ENCODE results near the gene KCNK18. TPM values are rescaled to one million over a fixed set of nuclear protein-coding genes. Genes with fewer than 3 reads are reported as not detected.
"Not testable (repeated sequence)": the region's sequence is repeated elsewhere in the genome, so short reads cannot be mapped to it uniquely, and the experiment has no call there.

KCNK18 gene
- total RNA-seq, 1 donor from 2014 or later, result not detected

DNA sequence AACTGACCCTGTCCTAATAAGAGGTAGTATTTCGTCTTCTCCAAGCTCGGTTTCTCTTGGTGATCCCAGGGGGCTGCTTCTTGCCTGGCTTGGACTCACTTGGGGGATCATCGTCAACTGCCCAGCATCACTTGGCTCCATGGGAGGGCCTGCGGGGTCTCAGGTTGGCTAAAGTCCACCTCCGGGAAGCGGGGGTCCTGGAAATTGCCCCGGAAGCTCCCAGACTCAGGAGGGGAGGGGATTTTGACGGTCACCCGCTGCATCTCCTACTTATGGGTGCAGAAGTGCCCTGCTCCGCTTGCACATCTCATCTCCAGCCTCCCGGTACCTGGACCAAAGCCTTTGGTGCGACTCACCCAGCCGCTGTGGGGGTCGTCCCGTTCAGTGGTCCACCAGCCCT lies 18.7 kb downstream of the KCNK18 start:
- no peak for DNase-seq
- intact Hi-C loops (cut with micrococcal nuclease), result loop anchor here (10.0 kb wide), 1 partner anchor 1019 kb away; no protein-coding TSS in a partner anchor
- no peak for ATAC-seq

- intact Hi-C loops (cut with micrococcal nuclease), result loop anchor here (10.0 kb wide), 1 partner anchor 1018 kb away; no protein-coding TSS in a partner anchor
- DNase-seq (peak; percentile 85), ATAC-seq (peak; percentile 92)
These were observed 19.4 kb downstream of the KCNK18 start for GRCh38 chr10:117216611-117217195.

GRCh38 chr10:117217196-117217761 lies 20.0 kb downstream of the KCNK18 start:
- peak; percentile 38 for ATAC-seq
- DNase-seq, result no peak
- intact Hi-C loops (cut with micrococcal nuclease), result loop anchor here (10.0 kb wide), 1 partner anchor 1018 kb away; no protein-coding TSS in a partner anchor

DNA sequence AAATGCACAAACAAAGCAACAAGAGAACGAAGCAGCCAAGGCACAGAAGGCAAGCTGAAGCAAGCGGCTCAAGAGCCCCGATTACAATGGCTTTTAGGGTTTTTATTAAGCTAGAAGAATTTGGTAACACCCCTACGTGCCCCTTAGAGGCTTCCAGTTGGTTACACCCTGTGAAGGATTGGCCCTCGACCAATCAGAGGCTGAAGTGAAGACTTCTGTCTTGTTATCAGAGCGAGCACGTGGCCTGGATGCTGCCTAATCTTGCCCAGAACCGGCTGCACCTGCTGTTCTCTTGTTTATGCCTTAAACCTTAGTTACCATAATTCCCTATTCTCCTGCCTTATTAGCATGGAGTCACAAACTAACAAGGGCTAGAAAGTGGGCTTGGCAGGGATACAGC lies 21.4 kb downstream of the KCNK18 start:
- no peak for ATAC-seq
- intact Hi-C loops (cut with micrococcal nuclease), result loop anchor here (10.0 kb wide), 1 partner anchor 1016 kb away; no protein-coding TSS in a partner anchor
- DNase-seq, result no peak

- intact Hi-C loops (cut with micrococcal nuclease), result no loop called here
- DNase-seq (no peak), ATAC-seq (no peak)
These were observed 23.9 kb downstream of the KCNK18 start for GRCh38 chr10:117221156-117221711.

DNA sequence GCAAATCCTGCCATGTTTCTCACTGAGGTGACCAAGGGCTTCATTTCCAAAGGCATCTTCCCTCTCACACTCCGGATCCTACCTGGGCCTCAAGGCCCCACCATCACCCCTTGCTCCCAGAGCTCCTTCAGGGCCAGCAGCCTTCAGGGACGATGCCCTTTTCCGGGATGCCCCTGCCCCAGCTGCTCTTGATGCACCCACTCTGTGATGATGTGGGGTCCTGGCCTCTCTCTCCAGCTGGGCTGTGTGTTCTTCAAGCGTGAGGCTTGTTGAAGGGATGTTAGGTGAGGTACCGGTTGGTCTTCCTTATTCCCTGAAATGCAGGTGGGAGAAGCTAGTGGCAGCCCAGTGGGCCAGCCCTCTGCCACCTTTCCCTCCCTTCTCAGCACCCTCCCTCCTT lies 25.3 kb downstream of the KCNK18 start:
- ATAC-seq, result no peak
- no peak for DNase-seq
- intact Hi-C loops (cut with micrococcal nuclease), result no loop called here

DNA sequence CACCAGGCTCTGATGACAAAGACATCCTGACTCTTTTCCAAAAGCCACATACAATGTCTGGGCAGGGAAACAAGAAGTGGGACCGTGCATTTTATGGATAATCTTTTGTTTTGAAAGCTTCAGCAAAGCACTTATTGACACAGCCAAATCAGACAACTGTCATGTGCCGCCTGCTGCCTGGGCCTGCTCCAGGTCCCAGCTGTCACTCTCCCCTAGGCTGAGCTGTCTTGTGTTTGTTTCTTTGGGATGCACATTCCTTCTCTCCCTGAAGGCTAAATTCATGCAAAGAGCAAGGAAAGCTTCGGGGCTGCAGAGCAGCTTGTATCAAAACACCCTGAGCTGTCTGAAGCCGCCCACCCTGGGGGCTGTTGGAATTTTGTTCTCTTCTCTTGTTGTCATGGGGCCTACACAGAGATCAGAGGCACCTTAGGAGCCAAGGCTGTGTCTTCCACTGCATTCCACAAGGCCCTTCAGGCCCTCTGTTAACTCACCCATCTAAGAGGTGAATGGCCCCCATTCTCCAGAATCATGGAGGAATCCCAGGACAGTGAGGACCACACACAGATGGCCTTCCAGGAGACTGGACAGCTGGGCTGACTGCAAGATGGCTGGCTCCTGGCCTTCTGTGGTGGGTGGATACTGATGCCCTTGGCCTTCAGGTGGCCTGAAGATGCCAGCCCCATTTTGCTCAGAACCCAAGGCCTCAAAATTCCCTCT lies 25.8 kb downstream of the KCNK18 start:
- DNase-seq, result no peak
- no peak for ATAC-seq
- intact Hi-C loops (cut with micrococcal nuclease), result no loop called here

- DNase-seq (no peak), ATAC-seq (no peak)
- intact Hi-C loops (cut with micrococcal nuclease), result no loop called here
These were observed 26.6 kb downstream of the KCNK18 start for GRCh38 chr10:117223693-117224430.

DNA sequence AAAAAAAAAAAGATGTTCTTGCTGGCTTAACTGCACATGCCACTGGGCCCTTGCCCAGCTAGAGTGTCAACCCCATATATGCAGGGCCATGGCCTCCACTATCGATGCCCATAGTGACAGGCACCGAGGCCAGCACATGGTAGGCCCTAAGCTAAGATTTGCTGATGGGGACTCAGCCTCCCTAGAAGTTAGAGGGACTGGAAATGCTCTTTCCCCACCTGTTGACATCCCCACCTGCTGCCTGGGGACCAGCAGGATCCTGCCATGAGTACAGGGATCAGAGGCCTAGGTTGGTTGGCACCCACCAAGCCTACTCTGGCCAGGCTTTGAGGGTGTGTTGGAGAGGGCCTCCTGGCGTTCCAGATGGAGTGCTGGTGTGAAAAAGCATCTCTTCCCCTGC lies 27.6 kb downstream of the KCNK18 start:
- intact Hi-C loops (cut with micrococcal nuclease), result no loop called here
- ATAC-seq (no peak), DNase-seq (no peak)

GRCh38 chr10:117226813-117227451 lies 29.6 kb downstream of the KCNK18 start:
- DNase-seq (no peak), ATAC-seq (no peak)
- intact Hi-C loops (cut with micrococcal nuclease), result no loop called here

- intact Hi-C loops (cut with micrococcal nuclease), result no loop called here
- no peak for ATAC-seq
These were observed 30.9 kb downstream of the KCNK18 start for GRCh38 chr10:117228210-117228609.

DNA sequence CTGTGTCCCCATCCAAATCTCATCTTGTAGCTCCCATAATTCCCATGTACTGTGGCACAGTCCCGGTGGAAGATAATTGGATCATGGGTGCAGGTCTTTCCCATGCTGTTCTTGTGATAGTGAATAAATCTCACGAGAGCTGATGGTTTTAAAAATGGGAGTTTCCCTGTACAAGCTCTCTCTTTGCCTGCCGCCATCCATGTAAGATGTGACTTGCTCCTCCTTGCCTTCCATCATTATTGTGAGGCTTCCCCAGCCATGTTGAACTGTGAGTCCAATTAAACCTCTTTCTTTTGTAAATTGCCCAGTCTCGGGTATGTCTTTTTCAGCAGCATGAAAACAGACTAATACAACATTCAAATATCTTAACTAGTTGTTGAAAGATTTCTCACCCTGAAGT lies 32.8 kb downstream of the KCNK18 start:
- intact Hi-C loops (cut with micrococcal nuclease); DNase-seq; ATAC-seq: not testable (repeated sequence)

More at GRCh38 chr10:117228210-117228609, 30.9 kb downstream of the KCNK18 start:
- no peak for DNase-seq

GRCh38 chr10:117237401-117237991 lies 40.2 kb downstream of the KCNK18 start:
- intact Hi-C loops (cut with micrococcal nuclease), result no loop called here
- ATAC-seq (no peak), DNase-seq (no peak)

DNA sequence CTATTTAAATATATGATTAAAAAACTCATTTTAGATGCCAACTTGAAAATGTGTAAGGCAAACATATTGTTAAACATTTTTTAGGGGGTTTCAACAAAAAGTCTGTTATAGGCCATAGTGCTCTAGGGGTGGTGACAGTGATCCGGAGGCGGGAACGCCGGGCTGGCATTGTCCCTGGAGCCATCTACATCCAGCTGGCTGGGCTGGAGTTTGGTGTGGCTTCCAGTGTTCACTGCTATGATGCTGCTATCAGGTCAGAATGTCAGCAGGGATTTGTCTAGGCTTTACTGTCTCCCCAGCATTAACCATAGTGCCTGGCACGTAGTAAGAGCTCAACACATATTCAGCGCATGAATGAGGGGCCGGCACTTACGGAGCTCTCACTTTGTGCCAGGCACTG lies 41.8 kb downstream of the KCNK18 start:
- DNase-seq (no peak), ATAC-seq (no peak)
- intact Hi-C loops (cut with micrococcal nuclease), result no loop called here

GRCh38 chr10:117239721-117240620 lies 42.7 kb downstream of the KCNK18 start:
- DNase-seq (no peak), ATAC-seq (no peak)
- intact Hi-C loops (cut with micrococcal nuclease), result no loop called here

DNA sequence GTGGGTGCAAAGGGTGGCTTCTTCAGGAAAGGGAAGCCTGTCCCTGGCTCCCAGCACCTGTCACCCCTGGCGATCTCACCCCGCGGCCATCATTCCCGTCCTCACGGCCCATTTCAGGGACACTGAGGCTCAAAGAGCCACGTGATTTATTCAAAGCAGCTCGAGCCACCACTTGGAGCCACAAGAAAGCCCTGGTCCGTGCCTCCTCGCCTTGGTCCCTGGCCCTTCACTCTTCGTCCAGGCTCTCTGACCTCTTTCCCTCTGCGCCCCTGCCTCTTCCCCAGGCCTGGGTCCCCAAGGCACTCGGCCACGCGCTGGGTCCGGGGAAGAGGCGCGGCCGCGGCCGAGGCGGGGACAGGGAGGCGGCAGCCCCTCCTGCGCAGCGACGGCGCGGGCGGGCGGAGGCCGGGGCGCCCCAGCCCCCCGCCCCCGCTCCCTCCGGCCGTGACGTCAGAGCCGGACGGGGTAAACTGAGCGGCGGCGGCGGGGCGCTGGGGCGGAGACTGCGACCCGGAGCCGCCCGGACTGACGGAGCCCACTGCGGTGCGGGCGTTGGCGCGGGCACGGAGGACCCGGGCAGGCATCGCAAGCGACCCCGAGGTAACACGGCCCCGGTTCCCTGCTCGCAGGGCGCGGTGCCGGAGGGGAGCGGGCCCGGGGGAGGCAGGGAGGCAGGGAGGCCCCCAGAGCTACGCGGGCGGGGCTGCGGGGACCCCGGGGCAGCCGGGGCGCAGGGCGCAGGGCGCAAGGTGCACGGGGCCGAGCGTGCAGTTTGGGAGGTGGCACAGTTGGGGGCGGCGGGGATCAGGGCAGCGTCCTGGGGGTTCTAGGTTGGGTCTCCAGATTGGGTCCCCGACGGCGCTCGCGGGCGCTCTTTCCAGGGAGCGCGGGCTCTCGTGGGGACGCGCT lies 43.6 kb downstream of the KCNK18 start, which contains the start of gene SLC18A2:
SLC18A2 (plus strand) TSS at position 494 of the 909 bp plus-strand sequence. CDS start 580 bp downstream, outside the sequence.
- no peak for DNase-seq
- intact Hi-C loops (cut with micrococcal nuclease), result no loop called here
- no peak for ATAC-seq
